ENCODE data around the gene PDIA2.
"Not testable (repeated sequence)": the region's sequence is repeated elsewhere in the genome, so short reads cannot be mapped to it uniquely, and the experiment has no call there.

PDIA2 gene, protein sequence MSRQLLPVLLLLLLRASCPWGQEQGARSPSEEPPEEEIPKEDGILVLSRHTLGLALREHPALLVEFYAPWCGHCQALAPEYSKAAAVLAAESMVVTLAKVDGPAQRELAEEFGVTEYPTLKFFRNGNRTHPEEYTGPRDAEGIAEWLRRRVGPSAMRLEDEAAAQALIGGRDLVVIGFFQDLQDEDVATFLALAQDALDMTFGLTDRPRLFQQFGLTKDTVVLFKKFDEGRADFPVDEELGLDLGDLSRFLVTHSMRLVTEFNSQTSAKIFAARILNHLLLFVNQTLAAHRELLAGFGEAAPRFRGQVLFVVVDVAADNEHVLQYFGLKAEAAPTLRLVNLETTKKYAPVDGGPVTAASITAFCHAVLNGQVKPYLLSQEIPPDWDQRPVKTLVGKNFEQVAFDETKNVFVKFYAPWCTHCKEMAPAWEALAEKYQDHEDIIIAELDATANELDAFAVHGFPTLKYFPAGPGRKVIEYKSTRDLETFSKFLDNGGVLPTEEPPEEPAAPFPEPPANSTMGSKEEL

DNA sequence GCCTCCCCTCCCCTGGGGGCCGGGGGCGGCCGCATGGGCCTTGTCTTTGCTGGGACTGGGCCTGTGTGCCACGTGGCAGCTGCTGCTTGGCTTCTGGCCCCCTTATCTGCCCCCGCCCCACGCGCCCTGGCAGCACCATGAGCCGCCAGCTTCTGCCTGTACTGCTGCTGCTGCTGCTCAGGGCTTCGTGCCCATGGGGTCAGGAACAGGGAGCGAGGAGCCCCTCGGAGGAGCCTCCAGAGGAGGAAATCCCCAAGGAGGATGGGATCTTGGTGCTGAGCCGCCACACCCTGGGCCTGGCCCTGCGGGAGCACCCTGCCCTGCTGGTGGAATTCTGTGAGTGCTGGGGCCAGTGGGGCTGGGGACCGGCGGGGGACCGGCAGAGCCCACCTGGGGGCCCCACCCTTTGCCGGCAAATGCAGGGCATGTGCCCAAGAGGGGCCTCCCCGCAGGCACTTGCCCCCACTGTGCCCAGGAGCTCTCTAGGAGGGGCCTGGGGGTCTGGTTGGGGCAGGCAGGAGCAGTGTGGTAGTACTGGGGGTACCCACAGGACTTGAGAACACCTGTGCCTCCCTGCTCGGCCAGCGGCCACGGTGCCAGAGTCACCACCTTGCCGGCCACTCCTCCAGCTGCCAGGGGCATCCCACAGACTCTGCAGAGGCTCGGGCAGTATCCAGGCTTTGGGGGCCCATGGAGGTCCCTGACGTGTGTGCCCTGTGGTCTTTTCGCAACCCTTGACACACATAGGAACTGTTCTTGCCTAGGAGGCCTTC is at the start of gene PDIA2:
TSS of gene PDIA2 (plus strand) at position 132 of the 773 bp plus-strand sequence. CDS start at position 138, 6 bp downstream.
- no peak for DNase-seq

GRCh38 chr16:234468-235305 is 48.3 kb upstream of the PDIA2 start, which contains the start of gene FAM234A:
Gene FAM234A (plus strand): TSS chr16:234821. CDS start chr16:254414, 19,593 bp downstream.
- peak; percentile 87 for DNase-seq

DNA sequence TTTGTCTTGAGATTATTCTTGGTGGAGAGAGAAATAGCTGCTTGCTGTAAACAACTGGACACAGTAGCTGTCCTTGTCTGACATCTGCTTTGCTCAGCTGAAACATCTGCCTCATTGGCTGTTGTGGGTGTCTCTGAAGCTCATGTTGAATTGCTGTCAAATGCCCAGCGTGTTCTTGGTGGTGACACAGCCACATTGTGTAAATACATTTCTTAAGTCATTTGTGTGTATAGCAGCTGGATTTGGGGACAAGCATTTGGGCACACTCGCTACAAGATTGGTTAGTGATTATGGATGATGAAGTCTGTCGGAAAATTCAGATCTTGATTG is 43.1 kb upstream of the PDIA2 start:
- no peak for DNase-seq

DNA sequence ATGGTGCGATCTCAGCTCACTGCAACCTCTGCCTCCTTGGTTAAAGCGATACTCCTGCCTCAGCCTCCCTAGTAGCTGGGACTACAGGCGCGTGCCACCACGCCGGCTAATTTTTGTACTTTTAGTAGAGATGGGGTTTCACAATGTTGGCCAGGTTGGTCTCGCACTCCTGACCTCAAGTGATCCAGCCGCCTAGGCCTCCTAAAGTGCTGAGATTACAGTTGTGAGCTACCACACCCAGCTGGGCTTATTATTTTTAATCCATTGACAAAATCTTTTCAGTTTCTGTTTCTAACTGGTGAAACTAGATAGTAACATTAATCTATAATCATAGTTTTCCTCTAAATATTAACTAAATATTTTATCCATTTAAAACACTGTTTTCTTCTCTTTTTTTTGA is 42.4 kb upstream of the PDIA2 start:
- no peak for DNase-seq

DNA sequence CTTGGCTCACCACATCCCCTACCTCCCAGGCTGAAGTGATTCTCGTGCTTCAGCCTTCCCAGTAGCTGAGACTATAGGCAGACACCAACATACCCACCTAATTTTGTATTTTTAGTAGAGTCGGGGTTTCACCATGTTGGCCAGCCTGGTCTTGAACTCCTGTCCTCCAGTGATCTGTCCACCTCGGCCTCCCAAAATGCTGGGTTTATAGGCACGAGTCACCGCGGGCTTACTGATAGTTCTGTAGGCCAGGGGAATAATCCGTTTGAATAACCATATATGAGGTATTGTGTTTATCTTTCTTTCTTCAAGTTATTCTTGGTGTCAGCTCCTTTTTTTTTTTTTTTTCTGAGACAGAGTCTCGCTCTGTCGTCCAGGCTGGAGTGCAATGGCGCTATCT is 40.7 kb upstream of the PDIA2 start:
- no peak for DNase-seq

DNA sequence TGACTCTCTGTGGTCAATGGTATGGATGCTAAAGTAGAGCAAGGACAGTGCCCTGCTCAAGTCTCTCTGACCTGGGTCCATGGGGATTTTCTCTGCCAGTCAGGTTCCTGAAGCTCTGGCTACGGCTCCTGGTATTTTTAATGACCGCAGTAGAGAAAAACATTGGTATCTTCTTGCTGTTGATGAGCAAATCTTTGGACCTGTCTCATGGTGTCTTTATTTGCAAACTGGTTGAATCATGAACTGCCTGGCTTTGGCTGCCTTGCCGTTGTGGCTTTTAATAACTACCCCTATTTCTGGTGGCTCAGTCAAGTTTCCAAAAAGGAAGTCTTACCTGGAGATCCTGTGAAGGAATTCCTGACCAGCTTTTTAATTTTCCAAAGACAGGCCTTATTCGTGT is 39.6 kb upstream of the PDIA2 start:
- DNase-seq = no peak

DNA sequence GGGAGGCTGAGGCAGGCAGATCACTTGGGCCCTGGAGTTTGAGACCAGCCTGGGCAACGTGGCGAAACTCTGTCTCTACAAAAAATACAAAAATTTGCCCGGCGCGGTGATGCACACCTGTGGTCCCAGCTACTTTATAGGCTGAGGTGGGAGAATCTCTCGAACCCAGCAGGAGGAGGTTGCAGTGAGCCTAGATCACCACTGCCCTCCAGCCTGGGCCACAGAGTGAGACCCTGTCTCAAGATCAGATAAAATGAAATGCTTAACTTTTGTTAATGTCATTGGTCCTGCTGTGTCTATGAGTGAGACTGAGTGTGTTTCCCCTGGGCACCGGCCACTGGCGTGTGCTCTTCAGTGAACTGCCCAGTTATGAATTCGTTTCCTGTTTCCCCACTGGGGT is 37.9 kb upstream of the PDIA2 start:
- DNase-seq = no peak

DNA sequence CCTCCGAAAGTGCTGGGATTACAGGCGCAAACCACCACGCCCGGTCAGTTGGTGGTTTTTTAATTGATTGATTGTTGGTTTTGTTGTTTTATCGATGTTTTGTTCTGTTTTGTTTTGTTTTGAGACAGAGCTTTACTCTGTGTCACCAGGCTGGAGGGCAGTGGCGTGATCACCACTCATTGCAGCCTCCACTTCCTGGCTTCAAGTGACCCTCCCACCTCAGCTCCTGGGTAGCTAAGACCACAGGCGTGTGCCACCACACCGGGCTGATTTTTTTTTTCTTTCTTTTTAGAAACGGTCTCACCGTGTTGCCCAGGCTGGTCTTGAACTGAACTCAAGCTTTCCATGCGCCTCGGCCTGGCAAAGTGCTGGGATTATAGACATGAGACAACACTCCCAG is 35.9 kb upstream of the PDIA2 start:
- DNase-seq = no peak

GRCh38 chr16:249431-249830 is 33.5 kb upstream of the PDIA2 start:
- DNase-seq = no peak

DNA sequence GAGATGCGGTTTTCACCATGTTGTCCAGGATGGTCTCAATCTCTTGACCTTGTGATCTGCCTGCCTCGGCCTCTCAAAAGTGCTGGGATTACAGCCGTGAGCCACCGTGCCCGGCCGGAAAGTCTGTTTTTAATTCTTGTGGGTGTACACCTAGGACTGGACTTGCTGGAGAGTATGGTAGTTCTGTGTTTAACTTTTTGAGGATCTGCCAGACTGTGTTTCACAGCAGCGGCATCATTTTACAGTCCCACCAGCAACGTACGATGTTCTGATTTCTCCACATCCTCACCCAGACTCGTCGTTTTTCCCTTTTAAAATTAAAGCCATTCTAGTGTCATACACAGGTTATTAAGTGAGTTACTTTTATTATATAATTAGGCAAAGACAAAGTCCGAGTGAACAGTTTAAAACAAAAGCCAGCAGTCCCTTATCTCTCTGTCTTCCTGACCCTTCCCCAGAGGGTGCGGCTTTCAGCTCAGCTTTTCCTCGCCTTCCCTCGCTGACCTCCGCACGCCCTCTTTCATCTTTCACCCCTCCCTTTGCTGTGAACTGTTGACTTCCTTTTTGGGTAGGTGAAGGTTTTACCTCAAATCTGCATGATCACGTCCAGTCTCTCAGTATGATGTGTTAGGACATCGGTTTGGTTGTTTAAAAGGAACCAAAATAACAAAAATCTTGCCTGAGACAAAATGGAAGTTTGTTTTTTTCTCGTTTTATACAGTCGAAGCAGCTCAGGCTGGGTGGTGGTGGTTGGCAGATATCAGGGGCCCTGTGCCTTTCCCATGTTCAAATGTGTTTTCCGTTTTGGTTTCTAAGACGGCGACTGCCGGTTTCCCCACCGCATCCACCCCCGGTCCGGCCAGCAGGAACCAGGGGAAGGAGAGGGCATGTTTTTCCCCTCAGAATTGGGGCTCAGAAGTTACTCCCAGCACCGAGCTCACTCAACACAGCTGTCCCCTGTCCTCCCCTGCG is 30.3 kb upstream of the PDIA2 start:
- no peak for DNase-seq

GRCh38 chr16:253833-254232 is 29.1 kb upstream of the PDIA2 start:
- no peak for DNase-seq

GRCh38 chr16:254461-254860 is 28.5 kb upstream of the PDIA2 start:
- DNase-seq = no peak

- no peak for DNase-seq
Observed at GRCh38 chr16:255183-255582, 27.8 kb upstream of the PDIA2 start.

DNA sequence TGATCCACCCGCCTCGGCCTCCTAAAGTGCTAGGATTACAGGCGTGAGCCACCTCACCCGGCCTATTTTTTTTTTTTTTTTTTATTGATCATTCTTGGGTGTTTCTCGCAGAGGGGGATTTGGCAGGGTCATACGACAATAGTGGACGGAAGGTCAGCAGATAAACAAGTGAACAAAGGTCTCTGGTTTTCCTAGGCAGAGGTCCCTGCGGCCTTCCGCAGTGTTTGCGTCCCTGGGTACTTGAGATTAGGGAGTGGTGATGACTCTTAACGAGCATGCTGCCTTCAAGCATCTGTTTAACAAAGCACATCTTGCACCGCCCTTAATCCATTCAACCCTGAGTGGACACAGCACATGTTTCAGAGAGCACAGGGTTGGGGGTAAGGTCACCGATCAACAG is 24.9 kb upstream of the PDIA2 start:
- DNase-seq = not testable (repeated sequence)

GRCh38 chr16:259226-259625 is 23.7 kb upstream of the PDIA2 start:
- no peak for DNase-seq

DNA sequence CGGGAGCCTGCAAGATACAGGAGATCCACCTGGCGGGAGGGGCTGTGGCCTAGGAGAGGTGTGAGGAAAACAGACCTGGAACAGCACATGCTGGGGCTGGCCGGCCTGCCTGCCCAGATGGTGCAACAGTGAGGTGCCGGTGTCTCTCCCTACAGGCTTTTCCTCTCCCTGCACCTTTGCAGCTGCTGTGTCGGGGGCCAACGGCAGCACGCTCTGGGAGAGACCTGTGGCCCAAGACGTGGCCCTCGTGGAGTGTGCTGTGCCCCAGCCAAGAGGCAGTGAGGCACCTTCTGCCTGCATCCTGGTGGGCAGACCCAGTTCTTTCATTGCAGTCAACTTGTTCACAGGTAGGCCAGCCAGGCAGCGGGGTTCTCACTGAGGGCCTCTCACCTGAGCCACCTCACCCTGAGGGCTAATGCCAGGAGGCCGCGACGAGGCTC is 23.1 kb upstream of the PDIA2 start:
- DNase-seq = no peak

DNA sequence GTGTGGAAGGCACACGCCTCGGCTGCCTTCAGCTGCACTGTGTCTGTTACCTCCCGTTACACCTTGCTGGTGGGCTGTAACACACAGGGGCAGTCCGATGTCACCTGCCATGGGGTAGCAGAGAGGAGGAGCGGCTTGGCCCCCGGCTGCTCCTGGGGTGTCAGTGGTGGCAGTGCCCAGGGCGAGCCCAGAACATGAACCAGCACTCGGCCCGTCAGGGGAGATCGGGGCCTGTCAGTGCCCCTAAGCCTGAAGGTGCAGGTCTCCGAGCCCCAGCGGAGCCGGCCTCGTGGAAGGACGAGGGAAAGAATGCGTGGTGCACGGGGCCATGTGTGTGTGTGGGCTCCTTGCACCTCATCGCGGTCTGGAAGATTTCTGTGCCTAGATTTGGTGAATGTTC is 22.6 kb upstream of the PDIA2 start:
- DNase-seq = no peak

DNA sequence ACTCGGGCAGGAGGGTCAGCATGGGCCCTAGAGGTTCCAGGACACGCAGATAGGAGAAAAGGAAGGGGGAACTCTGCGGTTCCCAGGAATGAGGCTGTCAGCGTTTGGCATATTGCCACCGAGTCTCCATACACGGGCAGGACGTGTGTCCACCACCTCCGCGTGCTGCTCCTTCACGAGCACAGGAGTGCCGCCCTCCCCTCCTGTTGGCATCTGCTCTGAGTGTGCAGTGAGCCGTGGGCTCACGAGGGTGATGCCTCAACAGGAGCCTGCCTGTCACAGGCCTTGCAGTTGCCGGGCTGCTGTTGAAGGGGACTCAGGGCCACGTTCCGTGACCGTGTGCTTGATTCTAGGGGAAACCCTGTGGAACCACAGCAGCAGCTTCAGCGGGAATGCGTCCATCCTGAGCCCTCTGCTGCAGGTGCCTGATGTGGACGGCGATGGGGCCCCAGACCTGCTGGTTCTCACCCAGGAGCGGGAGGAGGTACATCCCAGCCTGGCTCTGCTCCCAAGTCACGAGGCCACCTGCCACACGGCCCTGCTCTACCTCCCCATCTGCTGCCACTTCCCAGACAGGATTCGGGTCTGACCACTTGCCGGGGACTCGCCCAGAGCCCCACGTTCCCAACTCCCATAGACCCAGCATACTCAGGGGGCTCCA is 21.8 kb upstream of the PDIA2 start:
- no peak for DNase-seq

- no peak for DNase-seq
Observed at GRCh38 chr16:262121-262745, 20.7 kb upstream of the PDIA2 start.

DNA sequence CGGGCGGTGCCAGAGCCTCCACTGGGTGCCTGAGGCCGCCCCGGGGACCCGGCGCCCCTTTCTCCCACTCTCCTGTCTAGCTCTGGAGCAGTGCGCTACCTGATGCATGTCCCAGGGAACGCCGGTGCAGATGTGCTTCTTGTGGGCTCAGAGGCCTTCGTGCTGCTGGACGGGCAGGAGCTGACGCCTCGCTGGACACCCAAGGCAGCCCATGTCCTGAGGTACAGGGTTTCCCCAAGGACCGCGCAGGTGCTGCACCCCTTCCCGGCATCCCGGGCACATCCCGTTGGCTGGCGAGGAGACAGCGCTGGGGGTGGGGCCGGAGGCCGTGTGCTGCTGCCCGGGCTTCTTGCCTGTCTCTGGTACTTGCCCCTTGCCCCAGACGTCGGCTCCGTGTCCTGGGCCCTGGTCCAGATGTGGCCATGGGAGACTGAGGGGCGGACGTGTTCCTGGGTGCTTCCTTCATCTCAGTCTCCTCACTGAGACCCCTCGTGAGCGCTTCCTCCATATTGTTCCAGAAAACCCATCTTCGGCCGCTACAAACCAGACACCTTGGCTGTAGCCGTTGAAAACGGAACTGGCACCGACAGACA is 19.7 kb upstream of the PDIA2 start:
- DNase-seq = no peak
